ENCODE data around the gene INPP5K.
"Not testable (repeated sequence)": the region's sequence is repeated elsewhere in the genome, so short reads cannot be mapped to it uniquely, and the experiment has no call there.

Gene INPP5K

DNA sequence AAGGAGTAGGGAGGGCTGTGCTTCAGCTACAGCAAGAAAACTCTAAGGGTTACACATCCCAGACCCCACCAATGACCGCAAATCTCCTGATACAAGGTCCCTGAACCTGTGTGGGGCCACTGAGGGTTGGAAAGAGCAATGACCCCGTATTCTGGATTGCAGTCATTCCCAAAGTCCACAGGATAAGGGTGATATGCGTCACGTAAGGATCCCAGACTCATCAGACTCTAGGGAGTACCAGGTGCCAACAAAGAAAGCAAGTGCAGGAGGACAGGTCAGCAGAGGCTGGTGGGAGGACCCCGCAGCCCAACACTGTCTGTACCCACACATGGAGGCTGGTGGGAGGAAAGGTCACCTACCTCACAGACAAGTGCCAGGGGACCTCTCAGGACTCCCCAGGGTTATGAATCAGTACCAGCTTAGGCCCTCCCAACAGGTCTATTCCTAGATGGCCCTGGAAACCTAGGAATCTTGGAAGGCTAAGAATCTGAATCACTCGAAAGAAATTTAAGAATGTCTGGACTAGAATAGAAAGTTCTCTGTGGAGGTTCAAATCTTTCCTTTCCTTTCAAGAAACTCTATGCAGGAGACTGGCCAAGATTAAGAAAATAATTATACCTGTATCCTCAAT lies 30.0 kb upstream of the INPP5K start:
- no peak for DNase-seq (ENCODE audit: low read depth in 2 of 2)

GRCh38 chr17:1545618-1546017 lies 29.2 kb upstream of the INPP5K start:
- no peak for DNase-seq (ENCODE audit: low read depth in 2 of 2)

DNA sequence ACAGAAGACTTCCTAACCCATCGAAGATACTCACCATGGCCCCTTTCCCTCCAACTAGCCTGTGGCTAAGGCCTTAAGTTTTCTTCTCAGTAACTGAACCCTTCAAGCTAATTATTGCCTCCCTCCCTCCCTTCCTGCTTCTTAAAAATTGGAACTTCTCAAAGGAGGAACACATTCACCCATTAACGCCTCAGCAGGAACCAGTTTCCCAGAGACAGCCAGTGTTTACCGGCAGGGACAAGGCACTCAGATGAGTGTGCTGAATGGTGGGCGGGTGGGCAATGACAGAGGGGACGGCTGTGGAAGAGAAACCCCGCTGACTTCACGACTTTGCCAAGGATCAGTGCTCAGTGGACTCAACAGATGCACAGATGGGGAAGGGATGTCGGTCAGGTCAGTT lies 25.9 kb upstream of the INPP5K start:
- DNase-seq (ENCODE audit: low read depth in 2 of 2) = no peak

DNA sequence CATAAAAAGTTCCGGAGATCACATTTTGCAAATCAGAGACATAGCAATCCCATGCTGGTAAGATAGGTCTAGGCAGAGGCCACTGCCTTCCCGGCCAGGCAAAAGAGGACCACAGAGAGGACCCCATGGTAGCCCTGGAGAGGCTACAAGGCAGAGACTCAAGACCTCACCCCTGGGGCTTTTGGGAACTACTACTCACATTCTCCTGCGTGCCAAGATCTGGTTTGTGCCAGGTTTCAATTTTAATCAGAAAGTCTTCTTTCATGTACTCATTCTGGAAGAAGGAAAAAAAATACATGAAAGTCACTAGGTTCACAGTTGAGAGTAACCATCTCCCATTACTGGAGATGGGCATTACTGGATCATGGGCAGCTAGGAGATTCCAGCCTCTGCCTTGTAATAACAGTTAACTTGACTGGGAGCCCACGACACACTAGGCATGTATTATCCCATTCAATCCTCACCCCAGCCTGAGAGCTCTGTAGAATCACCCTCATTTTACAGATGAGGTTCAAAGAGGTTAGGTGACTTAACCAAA lies 25.0 kb upstream of the INPP5K start:
- no peak for DNase-seq (ENCODE audit: low read depth in 2 of 2)

GRCh38 chr17:1539811-1540210 lies 23.4 kb upstream of the INPP5K start:
- DNase-seq (ENCODE audit: low read depth in 2 of 2) = no peak

- DNase-seq (ENCODE audit: low read depth in 2 of 2) = no peak
Measured at GRCh38 chr17:1535737-1536136, 19.3 kb upstream of the INPP5K start.

DNA sequence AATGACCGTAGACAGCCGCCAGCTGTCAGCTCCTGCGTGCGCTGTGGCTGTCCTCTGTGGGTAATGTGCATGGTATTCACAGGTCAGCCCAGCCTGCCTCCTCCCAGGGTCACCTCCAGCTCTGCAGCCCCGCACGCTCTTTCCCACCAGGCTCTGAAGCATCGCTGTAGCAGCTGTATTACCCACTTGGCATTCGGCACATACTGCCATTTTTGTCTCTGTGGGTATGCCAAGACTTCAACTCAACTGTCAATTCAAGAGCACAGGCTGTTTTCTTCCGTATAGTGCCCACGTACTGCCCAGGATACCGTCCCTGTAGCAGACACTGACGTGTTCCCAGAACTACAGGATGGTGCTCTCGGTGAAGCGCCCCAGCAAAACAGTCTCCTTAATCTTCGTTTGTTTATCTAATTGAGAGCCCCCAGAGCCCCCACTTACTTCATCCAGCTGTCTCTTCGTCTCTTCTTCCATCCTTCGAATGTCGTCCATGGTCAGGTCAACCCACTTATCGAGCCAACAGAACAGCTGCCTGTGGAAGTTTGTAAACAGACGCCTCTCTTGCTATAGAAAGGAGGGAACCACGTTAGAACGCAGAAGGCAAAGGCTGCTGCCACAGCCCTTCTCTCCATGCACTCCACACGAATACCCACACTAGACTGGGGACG lies 17.4 kb upstream of the INPP5K start:
- DNase-seq (ENCODE audit: low read depth in 2 of 2) = no peak

GRCh38 chr17:1532836-1533602 lies 16.6 kb upstream of the INPP5K start:
- DNase-seq (ENCODE audit: low read depth in 2 of 2) = peak in 1 of 2 donors; percentile 17

DNA sequence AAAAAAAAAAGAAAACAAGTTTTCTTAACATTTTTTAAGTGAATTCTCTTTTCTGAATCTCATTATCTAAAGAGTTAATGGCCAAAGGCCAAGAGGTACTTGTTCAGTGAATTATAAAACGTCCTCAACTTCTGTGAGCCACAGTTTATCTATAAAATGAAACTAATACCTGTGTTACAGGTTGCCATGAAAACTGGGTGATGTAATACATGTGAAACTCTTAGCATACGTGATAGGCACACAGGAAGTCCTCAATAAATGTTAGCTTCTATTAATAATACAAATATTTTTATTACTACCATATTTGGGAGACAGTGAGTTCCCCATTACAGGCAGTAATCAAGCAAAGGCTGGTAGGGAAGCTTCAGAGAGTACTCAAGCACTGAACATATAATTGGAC lies 13.5 kb upstream of the INPP5K start:
- no peak for DNase-seq (ENCODE audit: low read depth in 2 of 2)

GRCh38 chr17:1526876-1527275 lies 10.5 kb upstream of the INPP5K start:
- not testable (repeated sequence) for DNase-seq (ENCODE audit: low read depth in 2 of 2)

DNA sequence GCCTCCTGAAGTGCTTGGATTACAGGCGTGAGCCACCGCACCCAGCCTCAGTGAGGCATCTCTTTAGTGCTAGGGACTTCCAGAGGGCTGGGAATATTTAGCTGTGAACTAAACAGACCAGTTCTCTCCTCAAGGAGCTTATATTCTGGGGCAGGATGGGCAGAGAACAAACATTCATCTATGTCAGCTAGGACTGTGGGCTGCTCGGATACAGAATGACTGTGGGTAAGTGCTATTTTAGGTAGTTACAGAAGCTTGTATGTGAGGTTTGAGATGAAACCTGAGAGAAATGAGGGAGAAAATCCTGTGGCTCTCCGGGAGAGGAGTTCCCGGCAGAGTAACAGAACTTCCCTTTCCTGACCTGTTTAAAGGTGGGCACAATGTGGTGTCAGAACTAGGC lies 6.2 kb upstream of the INPP5K start:
- DNase-seq (ENCODE audit: low read depth in 2 of 2) = no peak

GRCh38 chr17:1521086-1521640 lies 4.8 kb upstream of the INPP5K start:
- DNase-seq (ENCODE audit: low read depth in 2 of 2) = no peak

- DNase-seq (ENCODE audit: low read depth in 2 of 2) = no peak
Measured at GRCh38 chr17:1519678-1520077, 3.3 kb upstream of the INPP5K start.

DNA sequence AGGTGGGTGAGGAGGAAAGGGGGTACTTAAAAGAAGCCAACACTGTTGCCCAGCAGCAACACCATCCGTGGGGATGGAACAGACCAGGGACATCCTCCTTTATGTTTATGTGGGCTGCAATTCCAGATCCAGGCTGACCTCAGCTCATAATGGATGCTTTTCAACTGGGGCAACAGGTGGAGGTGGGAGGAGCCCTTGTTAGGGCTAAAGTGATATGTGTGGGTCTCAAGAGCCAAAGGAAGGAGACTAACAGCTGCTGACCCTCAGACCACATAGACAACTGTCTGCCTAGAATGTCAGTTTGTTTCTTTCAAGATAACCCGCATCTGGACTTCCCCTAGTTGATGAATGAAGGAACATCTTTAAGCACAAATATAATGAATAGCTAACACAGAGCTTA lies 2.0 kb upstream of the INPP5K start:
- no peak for DNase-seq (ENCODE audit: low read depth in 2 of 2)

DNA sequence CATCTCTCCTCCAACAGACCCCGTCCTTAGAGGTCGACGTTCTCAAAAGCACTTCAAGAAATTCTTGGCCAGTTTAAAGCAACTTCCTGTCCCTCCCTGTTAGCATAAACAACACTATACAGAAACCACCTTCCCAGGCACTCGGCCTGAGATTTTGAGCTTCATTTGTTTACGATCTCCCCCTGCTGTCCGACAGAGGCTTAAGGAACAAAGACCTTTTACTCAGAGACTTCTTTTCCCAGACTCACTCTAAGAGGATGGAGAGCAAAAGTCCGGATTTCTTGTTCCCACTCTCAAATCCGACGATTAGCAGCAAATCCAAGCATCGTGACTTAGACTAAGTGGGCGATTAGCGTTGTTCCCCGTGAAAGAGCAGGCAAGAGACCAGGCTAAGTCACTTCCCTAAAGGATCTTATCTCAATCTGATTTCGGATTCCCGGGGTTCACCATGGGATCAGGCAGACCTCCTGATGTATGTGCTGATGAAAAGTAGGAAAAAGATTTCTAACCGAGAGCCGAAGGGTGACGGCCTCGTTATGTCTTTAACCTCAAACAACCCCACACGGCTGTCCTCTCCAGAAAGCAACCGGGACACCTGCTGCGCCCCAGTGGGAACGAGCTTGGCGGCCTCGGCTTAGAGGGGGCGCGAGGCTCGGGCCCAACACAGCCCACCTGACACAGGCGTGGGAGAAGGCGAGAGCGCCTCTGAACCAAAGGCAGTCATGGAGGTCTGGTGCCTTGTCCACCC lies 598 bp downstream of the INPP5K start:
- peak in 1 of 2 donors; percentile 35 for DNase-seq (ENCODE audit: low read depth in 2 of 2)

DNA sequence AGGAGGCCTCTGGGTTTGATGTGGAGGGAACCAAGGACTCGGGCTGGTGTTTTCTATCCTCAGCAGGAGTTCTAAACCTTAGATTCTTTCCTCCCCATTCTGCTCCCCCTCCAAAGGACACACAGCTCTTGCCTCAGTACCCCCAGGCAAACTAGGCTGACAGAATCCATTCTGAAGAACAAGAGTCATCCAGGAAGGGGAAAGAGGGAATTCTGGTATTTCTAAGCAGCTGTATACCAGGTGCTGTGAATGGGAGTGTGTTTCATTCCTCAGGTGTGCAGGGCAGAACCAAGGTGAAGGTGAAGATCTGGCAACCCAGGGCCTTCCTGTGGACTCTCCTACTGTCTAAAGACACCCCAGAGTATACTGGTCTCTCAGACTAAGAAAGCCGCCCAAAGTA lies 4.1 kb downstream of the INPP5K start:
- DNase-seq (ENCODE audit: low read depth in 2 of 2) = no peak

DNA sequence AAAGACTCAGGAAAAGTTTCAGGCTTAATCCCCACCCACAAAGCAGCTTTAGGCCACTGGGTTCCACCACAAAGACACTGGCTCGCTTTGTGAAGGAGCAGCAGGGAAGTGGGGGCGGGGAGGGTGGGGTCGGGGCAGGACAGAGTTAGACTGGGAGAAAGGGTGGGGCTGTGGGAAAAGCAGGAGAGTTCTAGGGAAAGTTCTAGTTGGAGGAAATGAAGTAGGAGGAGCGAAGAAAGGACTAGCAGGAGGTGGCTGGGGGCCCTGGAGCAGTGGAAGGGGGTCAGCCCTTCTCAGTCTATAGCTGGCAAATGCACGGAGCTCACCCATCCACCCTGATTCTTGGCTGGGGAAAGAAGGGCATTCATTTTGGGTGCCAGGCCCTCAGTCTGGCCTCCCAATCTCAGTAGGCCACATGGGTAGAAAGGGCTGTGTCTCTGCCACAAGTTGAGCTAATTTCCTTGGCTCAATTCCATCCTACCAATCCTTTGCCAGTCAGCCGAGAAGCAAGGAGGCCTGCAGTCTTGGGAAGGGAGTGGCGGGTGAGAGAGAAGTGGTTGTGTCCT lies 4.6 kb downstream of the INPP5K start:
- no peak for DNase-seq (ENCODE audit: low read depth in 2 of 2)

- no peak for DNase-seq (ENCODE audit: low read depth in 2 of 2)
Measured at GRCh38 chr17:1511290-1511689, 5.1 kb downstream of the INPP5K start.

GRCh38 chr17:1509290-1509881 lies 7.0 kb downstream of the INPP5K start:
- DNase-seq (ENCODE audit: low read depth in 2 of 2) = no peak

GRCh38 chr17:1508709-1509108 lies 7.7 kb downstream of the INPP5K start:
- not testable (repeated sequence) for DNase-seq (ENCODE audit: low read depth in 2 of 2)

Data from stimulated activated CD8-positive, alpha-beta memory T cell treated with anti-CD3 and anti-CD28 coated beads, Interleukin-2, amount 100 ng/mL, for 1 hour (primary cell).